Activated CD4-positive, alpha-beta T cell treated with anti-CD3 and anti-CD28 coated beads for 1 hour (primary cell): Measurements from ENCODE around the gene AGAP3.
A peak's percentile ranks its signal among the peaks of the same experiment; 100 is the strongest.
"Not testable (repeated sequence)": the region's sequence is repeated elsewhere in the genome, so short reads cannot be mapped to it uniquely, and the experiment has no call there.

Source experiments
- DNase-seq: peaks from one replicate; pipeline ENCODE4 v3.0.0-alpha.2; 2020

Gene AGAP3

DNA sequence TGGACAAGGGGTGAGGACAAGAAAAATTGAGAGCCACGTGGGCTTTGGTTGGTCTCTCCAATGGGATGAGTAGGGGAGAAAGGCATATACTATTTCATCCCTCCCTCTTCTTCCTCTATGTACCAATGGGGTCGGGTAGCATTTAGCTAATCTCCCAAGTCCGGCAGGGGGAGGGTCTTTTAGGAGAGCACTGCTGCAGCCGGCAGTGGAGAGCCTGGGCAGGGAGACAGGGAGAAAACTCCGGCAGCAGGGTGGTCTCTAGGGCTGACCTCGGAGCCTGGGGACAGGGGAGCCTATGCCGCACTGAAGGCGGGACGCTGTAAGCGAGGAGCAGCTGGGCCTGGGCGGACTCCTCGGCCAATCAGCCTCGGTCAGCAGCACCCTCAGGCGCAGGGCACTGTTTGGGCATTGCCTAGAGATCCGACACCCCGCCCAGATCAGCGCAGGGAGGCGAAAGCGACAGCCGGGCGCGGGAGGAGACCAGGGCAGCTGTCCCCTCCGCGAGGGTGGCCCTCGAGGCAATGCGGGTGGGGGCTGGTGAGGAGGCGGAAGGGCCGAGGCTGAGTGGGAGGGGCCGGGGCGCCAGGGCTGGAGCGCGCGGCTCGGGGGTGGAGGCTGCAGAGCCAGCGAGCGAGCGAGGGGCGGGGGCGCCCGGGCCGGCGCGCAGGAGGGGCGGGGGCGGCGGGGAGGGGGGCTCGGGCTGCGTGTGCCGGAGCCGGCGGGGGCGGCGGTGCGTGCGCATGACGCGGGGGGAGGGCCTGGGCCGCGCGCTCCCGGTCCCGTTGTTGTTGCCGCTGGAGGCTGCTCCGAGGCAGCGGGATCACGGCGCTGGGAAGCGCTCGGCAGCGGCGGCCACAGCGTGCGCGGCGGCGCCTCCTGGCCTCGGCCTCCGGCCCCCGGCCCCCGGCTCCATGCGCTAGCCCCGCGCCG lies at the start of gene AGAP3:
Gene AGAP3, plus strand, starts transcription at position 785 of the 930 bp plus-strand sequence. CDS start 267 bp downstream, outside the sequence.
- peak; percentile 29 for DNase-seq

DNA sequence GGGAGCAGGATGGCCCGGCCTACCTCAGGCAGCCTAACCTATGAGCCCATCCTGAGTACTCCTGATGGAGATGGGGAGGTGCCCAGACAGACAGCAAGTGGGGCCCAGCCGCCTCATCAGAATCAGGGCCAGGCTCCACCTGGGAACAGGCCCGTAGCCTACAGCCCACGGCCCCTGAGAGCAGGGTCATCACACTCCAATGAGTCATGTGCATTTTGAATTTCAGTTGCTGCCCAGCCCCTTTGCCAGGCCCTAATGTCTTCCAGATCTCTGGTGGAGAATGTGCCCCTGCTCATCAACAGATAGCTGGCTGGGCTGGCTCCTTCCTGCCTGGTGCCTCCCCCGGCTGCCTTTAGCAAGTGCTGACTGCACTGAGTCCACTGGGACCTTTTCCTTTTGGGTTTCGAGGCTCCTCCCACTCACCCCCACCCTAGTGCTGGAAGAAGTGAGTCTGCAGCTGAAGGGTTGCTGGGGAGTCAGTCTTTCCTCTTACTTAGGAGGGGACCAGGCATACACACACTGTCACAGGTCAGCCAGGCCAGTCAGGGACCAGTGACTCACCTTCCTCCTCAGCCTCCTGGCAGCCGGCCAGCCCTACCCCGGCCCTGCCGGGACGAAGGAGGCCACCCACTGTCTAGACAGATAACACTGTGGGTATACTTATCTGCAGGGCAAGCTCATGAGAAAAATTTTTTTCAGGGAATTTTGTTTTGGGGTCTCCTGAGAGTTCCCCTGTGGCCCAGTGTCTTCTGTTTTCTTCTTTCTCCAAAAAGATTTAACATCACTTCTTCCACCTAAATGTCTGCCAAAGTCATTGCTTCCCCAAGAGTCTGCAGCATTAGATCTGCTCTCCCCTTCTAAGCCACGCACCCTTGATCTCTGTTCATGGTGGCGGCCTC lies 47.1 kb upstream of the AGAP3 start:
- DNase-seq, result peak; percentile 46

DNA sequence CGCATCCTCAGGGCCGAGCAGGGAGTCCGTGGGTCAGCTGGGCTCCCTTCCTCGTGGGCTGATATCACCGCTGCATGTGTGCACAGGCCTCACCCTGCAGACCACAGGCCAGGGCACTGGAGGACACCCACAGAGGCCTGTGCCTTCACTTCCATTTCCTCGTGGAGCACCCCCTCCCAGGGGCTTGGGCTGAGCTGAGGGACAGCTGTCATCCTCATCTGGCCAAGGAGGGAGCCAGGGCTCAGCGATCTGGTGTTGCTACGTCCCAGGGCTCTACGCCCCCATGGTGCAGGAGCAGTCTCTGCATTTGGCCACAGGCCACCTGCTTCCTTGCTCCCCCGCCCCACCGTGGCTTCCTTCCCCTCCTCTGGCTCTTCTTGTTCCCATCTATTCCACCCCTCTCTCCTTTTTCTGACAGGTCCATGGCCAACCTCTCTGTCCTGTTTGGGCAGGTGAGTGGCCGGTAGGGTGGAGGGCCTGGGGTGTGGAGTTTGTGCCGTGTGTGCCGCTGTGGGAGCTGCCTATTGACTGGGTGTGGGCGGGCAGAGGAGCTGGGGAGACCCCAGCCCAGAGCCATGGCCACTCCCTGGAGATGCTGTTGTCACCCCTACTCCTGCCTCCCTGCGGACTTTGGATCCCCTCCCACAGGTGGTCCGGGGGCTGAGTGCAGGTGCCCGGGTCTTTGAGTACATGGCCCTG lies 46.3 kb upstream of the AGAP3 start:
- DNase-seq, result no peak

DNA sequence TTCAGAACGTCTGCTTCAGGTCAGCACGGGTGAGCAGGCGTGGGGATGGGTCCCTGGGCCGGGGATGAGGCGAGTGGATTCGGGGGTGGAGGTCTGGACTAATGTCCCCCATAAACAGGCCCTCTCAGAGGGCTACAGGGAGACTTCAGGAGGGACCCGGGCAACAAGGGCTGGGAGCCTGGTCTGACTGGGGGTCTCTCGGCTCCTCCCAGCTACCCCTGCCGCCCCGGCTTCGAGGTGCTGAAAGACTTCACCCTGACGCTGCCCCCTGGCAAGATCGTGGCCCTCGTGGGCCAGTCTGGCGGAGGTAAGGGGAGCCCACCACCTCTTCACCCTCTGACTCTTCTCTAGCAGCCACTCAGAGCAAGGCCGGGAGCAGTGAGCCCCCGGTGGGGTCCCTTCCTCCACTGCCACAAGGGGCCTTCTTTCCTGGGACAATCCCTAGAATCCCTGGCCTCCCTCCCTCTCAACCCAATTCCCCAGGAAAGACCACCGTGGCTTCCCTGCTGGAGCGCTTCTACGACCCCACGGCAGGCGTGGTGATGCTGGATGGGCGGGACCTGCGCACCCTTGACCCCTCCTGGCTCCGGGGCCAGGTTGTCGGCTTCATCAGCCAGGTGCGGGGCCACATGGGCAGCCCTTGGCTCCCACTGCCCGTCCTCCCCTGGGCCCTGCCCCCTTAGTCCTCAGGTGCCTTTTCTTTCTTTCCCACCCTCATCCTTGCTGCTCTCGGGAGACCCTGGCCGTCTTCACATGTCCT lies 45.5 kb upstream of the AGAP3 start:
- no peak for DNase-seq

DNA sequence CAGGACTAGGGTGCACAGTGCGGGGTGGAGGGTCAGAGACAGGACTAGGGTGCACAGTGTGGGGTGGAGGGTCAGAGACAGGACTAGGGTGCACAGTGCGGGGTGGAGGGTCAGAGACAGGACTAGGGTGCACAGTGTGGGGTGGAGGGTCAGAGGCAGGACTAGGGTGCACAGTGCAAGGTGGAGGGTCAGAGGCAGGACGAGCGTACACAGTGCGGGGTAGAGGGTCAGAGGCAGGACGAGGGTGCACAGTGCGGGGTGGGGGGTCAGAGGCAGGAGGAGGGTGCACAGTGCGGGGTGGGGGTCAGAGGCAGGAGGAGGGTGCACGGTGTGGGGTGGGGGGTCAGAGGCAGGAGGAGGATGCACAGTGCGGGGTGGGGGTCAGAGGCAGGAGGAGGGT lies 42.8 kb upstream of the AGAP3 start:
- not testable (repeated sequence) for DNase-seq

DNA sequence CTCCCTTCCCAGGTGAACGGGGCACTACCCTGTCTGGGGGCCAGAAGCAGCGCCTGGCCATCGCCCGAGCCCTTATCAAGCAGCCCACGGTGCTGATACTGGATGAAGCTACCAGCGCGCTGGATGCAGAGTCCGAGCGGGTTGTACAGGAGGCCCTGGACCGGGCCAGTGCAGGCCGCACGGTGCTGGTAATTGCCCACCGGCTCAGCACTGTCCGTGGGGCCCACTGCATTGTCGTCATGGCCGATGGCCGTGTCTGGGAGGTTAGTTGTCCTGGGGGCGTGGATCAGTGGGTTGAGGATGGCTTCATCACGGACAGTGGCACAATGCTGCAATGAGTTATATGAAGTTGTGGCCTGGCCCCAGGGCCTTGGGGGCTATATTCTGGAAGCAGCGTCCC lies 42.3 kb upstream of the AGAP3 start:
- DNase-seq, result no peak

DNA sequence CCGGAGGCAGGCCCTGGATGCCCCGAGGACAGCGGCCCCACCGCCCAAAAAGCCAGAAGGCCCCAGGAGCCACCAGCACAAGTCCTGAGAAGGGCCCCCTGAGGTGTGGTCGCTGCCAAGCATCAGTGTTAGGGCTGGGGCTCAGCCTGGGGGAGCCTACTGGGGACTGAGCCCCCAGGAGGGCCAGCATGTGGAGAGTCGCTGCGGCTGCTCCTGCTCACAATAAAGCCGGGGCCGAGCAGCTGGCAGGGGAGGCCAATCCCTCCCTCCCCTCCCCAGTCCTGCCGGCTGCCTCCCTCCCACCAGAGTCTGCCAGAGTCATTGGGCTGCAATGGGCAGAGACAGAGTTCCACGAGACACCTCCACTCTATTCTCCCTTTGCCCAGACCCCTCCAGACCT lies 41.0 kb upstream of the AGAP3 start:
- DNase-seq, result no peak

DNA sequence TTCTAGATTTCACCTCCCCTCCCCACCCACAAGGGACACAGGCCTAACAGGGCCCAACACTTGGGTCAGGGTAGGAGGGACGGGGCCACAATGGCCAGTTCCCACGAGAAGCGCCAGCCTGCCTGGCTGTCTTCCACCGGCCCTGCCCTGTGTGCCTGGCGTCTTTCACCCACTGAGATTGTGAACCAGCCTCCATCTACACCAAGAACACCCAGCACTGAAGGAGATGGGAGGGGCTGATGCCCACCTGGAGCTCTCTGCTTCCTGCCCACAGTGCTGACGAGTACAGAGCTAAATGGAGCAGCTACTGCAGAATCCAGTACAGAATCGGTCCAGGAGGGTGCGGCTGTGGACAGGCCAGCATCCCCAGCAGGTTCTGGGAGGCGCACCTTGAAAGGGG lies 40.3 kb upstream of the AGAP3 start:
- DNase-seq, result no peak

DNA sequence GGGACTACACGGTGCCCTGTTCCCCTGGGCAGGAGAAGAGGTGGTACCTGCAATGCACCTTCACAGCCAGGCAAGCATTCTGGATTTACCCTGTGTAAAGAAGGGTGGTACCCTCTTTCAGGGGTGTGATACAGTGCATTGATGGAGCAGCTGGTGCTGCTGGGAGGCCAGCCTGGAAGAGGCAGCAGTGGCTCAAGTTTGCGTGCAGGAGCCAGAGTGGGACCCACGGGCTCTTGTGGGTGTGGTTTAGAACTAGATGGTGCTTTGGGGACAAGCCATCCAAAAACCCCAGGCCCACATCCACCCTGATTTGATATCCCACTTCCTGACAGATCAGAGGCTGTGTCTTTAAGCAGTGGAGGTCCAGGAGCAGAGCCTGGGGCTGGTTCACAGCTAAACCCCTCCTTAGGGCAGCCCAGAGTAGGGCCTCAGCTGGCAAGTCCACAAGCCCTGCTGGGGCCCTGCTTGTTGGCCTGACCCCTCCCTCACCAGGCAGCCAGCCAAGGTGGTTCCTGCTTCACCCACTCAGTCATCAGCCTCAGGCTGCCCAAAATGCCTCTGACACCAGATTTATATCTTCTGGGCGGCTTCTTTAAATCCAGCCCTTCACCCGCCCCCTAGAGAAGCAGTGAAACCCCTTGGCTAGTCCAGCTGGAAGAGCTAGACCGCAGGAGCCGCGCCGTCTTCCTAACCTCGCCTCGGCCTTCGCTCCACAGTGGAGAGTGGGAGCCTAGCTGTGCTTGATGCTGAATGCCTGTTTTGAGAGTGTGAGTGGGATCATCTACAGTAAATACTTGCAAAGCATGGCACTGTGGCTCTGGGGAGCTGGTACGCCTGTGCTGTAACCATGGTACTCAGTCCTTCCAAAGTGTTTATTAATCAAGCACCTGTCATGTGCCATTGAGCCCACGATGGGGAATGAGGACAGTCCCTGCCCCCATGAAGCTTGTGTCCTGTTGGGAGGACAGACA lies 39.4 kb upstream of the AGAP3 start:
- DNase-seq, result no peak

DNA sequence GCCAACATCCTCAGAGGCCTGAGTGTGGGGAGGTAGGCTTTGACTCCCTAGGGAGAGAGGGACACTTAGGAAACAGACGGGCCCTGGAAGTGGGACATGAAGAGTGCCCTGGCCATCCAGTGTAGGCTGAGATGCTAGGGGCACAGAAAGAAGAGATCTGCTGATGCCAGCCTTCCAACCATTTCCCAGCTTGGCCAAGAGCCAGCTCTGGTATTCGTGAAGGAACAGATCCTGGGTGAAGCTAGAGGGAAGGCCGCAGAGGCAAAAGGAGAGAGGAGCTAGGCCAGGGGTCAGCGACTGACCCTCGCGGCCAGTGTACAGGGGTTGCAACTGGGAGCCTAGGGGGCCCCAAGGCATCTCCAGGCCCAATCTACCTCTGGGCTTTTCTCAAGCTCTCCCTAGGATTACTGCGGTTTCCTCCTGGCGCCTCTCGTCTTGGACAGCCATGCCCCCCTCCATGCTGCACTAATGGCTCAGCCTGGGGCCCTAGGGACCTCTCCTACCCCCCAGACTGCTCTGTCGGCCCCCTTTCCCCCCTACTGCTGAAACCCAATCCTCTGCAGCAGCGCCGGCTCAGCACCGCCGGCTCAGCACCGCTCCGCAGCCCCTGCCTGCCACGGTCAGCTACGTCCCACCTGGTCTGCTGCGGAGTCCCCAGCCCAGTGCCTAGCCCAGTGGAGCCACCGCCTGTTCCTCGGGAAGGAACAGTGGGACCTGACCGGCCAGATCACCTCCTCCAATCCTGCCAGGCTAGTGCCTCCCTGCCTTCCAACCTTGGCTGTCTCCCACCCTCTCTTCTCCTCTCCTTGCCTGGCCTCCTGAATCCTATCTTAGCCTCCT lies 38.1 kb upstream of the AGAP3 start, which contains the start of gene ASIC3:
Gene ASIC3, plus strand, starts transcription at position 556 of the 840 bp plus-strand sequence. CDS start 355 bp downstream, outside the sequence.
- no peak for DNase-seq

DNA sequence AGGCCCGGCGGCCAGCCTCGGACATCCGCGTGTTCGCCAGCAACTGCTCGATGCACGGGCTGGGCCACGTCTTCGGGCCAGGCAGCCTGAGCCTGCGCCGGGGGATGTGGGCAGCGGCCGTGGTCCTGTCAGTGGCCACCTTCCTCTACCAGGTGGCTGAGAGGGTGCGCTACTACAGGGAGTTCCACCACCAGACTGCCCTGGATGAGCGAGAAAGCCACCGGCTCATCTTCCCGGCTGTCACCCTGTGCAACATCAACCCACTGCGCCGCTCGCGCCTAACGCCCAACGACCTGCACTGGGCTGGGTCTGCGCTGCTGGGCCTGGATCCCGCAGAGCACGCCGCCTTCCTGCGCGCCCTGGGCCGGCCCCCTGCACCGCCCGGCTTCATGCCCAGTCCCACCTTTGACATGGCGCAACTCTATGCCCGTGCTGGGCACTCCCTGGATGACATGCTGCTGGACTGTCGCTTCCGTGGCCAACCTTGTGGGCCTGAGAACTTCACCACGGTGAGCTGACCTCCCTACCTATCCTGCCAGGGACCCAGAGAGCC lies 37.3 kb upstream of the AGAP3 start:
- DNase-seq, result no peak

DNA sequence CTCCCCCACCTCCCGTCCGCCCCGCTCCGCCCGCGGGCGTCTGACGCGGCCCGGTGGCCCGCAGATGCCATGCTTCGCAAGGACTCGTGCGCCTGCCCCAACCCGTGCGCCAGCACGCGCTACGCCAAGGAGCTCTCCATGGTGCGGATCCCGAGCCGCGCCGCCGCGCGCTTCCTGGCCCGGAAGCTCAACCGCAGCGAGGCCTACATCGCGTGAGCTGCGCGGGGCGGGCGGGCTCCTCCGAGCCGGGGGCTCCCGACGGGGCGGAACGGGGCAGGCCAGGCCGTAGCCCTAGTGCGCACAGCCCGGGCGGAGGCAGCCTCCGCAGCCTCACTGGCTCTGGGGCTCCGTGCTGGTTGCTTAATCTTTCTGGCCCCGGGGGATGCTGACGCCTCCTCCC lies 35.2 kb upstream of the AGAP3 start:
- DNase-seq, result peak; percentile 19

DNA sequence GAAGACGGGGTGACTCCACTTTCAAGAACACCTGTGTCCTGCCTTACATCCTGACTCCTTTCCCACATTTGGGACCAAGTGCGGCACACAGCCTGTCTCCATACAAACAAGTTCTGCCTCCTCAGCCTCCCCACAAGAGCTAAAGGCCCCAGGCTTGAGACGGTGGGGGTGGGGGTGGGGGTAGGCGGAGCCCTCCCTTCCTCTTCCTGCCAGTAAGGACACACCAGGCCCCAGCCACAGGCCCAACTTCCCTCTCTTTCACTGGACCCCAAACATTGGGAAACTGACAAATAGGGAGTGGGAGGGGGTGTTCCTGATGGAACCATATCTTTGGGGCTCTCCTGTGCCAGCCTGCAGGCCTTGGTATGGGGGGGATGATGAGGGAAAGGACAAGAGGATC lies 33.2 kb upstream of the AGAP3 start:
- DNase-seq, result no peak

DNA sequence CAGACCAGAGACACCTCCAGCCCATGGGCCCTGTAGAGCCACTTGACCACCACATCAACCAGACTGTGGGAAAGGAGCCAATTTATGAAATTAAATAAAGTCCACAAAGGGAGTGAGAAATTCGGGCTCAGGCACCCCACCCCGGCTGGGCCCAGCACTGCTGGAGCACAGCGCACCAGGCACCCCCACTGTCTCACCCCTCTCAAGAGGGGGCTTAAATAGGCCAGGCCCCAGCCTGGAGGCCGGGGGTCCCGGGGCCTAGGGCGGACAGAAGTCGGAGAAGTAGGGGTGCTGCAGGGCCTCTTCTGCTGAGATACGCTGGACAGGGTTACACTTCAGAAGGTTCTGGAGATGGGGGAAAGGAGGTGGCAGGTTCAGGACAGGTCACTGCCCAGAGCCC lies 32.5 kb upstream of the AGAP3 start:
- no peak for DNase-seq

DNA sequence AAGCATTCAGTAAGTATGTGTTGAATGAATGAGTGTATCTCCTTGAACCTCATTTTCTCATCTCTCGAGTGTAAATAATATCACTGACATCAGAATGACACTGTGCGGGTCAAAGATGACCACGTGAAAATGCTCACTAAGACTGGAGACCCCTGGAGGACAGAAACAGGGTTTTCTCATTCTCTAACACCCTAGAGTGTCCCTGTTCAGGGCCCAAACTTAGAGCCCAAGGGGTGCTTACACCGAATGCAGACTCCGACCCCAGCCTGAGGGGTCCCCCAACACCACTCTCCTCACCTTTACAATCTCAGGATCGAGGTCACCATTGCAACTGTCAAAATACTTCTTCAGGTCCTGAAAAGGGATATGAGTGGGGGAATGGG lies 30.0 kb upstream of the AGAP3 start:
- DNase-seq, result no peak

DNA sequence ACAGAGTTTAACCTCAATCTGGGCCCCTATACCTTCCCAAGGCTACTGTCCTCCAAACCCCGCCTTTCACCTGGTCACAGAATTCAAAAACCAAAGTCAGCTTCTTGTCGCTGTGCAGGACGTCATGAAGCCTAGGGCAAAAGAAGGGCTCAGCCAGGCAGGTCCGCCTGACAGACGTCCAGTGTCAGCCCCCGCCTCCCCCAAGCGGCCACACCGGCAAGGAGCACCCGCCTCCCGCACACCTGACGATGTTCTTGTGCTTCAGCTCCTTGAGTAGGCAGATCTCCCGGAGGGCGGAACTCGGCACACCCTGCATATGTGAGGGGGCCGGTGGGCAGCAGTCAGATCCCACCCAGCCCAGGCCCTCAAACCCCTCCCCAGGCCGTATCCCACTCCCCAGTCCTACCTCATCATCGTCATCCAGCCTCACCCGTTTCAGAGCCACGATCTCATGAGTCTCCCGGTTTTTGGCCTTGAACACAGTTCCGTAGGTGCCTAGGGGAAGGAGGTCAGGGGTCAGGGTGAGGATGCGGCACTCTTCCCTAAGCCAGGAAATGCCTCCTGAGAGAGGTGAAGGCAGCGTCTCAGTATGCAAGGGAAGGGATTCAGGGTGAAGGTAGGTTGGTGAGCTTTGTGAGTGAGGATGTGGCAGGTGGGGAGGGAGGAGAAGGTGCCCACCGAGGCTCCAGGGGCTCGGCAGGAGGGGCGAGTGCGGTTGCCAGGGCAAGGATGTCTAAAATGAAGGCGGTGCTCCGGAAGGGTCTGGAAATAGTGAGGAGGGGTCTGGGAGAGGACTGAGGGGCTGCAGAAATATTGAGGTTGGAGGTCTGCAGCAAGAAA lies 29.4 kb upstream of the AGAP3 start:
- no peak for DNase-seq

DNA sequence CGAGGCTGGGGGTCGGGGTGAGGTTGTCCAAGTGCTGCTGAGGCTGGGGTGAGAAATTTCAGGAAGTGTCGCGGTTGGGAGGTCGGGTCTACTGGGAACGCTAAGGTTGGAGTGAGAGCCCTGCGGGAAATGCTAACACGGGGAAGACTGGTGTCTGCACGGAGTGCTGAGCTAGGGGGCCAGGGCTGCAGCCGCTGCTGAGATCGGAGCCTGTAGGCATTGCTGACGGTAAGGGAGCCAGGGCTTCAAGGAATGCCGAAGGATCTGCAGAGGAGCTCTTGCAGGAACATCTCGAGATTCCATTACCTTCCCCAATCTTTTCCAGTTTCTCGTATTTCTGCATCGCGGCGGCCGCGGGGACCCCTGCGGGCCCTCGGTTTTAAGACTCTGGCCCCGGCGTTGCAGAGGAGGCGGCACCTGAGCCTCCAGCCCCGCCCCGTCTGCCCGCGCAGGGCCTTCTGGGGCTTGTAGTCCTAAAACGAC lies 28.7 kb upstream of the AGAP3 start, which contains the start of gene CDK5:
Gene CDK5, minus strand, starts transcription at position 392 of the 483 bp plus-strand sequence. Its CDS starts 49 bp downstream, at position 343.
- no peak for DNase-seq
